Activated CD4-positive, CD25-positive, alpha-beta regulatory T cell (primary cell): ENCODE data around the gene CAPN2.
"Not testable (repeated sequence)": the region's sequence is repeated elsewhere in the genome, so short reads cannot be mapped to it uniquely, and the experiment has no call there.

Source experiments
- DNase-seq, 4 experiments: peaks; one replicate each; lab custom pipeline; 2025; lab: John Stamatoyannopoulos, UW

The CAPN2 gene

DNA sequence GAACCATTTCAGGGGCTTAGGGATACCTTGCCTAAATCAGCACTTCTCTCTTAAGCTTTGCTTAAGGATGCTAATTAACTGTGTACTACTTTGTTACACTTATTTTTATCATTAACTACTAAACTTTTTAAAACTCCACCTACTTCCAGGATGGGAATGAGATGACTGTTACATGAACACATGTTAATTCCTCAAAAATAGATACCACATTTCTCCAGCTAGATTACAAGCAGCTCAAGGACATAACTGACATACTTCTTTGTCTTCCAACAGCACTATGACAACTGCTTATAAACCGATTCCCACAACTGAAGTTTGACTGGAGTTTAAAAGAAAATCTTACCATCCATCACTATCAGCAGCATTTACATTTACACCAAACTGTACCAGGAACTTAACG, 79.7 kb downstream of the CAPN2 start:
- no peak for DNase-seq

DNA sequence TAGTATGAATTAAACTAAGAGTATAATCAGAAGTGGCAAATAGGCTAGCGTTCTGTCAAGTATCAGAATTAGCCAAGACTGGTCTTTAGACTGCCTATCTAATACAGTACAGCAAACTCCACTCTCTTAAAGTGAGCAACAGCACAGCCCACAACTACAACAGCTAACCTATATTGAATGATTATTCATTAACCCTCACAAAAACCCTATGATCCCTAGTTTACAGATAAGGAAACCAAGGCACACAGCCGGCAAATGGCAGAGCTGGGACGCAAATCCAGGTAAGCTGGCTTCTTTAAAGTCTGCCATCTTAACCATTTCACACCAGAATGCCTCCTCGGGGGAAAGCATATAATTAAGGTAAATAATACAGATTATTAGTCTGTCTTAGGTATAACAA, 81.4 kb downstream of the CAPN2 start:
- DNase-seq, result no peak

DNA sequence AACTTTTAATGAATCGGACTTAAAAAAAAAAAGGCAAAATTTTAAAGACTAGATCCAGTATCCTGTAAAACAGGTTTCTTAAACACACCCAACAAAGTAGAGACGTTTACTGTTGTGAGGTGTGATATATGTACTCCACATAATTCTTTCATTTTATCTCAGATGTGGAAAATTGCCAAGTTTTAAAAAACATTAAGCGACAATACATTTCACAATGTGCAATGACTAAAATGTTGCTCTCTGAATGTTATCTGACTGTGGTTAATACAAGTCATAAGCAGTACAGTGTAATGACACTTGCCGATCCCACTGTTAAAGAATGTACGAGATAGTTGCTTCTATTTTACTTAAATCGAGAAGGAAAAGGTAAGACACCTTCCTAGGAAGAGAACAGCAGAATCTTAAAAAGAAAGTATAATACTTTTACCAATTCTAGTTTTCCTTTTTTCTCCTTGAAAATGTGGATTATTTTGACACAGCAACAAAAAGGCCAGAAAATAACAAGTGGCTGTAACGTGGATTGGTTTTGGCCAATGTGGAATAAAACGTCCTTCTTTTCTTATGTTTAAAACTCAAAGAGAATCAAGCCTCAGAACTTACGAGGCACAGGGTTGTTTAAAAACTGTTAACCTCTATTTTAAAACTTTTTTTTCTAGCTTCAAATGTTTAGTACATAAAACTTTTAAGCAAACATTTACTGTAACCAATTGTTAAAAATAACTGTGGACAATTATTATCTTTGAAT, 82.0 kb downstream of the CAPN2 start:
- no peak for DNase-seq

DNA sequence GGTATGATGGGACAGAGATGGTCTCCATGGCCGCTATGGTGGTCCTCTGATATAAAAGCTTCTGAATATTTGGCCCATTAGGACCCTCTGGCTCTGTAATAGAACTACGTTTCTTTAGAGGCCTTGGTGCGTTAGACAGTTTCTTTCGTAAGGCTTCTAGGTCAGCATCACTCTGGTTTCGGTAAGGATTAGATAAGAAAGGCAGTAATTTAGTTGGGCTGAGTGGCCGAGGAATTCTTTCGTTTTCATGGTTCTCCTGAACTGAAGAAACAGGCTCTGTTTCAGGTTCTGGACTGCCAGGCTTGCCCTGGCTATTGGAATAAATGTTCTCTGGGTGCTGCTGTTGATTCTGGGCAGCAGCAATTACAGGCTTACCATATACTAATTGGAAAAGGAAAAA, 83.9 kb downstream of the CAPN2 start:
- no peak for DNase-seq

DNA sequence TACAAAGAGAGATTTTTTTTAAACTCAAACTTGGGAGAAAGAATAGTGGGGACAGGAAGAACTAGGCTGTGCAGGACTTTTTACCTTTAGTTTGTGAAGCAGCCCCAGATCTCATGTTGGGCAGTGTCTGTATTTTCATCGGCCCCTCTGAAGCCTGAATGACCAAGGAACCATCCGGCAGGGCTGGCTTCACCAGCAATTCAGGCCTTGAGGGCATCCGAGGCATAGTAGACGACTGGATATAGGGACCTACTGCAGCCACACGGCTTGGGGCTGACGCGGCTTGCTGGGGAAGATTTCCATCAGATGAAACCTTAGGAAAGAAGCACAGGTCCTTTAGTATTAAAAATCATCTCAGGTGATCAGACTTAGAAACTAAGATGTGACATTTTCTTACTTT, 89.7 kb downstream of the CAPN2 start:
- no peak for DNase-seq

DNA sequence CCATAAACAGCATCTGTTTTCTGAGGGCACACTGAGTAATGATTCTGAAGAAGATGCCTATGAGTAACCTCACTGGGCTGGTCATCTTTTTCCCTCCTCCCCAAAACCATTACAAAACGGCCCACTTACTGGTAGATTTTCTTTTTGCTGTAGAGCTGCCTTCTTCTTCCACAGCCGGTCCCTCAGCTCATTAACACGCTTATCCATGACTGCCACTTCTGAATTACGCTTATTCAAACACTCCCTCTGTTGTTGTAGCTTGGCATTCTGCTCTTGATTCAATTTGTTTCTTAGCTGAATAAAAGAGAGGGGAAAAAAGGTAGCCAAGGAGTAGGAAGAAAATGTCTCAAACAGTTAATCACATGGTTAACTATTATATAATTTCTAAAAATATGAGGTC, 90.3 kb downstream of the CAPN2 start:
- DNase-seq, result no peak

DNA sequence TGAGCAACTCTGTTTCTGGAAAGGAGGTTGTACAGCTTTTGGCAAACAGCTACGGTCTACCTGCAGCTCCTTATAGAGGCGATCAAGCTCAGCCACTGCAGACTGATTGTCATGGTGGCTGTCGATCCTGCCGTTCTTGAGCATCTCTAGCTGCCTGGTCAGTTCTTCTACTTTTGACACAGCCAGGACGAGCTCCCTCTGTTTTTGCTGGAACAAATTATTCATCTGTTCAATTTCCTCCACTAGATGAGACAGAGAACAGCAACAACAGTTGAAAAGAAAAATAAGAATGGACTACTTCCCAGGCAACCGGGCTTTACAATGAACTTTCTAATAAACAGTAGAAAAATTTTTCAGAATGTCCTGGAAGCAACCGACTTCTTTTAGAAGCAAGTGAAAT, 90.9 kb downstream of the CAPN2 start:
- DNase-seq, result no peak

DNA sequence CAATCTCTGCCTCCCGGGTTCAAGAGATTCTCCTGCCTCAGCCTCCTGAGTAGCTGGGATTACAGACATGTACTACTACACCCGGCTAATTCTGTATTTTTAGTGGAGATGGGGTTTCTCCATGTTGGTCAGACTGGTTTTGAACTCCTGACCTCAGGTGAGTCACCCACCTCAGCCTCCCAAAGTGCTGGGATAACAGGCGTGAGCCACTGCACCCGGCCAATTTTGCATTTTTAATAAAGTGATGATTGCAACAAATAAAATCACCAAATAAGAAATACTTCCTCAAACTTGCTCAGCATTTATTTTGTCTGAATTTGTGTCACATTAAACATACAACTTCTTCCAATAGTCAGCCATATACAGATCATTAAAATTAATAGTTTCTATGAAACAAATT, 97.6 kb downstream of the CAPN2 start:
- not testable (repeated sequence) for DNase-seq

DNA sequence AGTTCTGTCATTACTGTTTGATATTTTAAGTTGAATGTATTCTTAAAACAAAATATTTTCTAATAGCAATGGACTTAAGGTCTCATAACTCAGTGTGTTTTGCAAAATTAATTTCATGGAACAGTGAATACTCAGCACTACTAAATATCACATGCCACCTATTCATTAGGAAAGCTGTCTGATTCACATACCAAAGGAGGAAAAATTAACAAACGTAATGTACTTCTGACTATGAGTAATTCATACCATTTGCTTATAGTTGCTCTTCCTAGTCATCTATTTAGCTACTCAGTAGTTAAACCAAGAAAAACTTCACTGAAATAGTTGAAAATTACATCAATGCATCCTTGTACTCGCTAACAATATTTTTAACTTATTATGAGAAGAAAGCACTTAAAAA, 98.2 kb downstream of the CAPN2 start:
- no peak for DNase-seq

DNA sequence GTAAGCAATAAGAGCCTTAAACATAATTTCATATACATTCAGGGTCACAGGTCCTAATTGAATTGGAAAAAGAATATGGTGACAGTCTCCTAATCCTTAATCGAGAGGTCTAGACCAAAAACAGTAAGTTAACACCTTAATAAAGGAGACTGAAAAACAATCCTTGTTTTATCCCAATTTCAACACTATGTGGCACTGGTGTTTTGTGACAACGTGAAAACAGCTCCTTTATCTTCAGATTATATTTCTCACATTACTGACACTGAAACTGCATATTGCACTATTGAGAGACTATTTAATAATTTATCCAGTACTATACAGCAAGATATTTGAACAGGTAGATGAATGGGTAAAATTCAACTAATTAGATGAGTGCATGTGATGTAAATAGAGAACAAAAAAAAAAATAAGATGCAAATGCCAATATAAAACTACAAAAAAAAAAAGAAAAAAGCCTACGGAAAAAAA, 99.3 kb downstream of the CAPN2 start:
- no peak for DNase-seq

DNA sequence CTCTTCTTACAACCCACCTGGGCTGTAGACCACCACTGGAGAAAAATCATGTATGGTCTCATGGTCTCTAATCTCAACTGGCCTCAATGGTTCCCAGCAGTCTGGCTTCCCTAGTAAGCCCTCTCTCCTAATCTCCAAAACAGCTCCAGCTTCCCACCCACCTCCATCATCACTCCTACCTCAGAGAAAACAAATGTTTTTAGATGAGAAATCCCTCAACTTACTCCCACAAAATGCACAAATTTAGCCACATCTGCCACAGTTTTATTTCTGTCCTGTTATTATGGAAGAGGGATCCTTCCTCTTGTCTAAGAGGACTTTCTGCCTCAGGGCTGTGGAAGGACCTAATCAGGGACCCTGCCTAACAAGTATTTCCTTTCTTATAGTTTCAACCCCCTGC, 101.3 kb downstream of the CAPN2 start:
- no peak for DNase-seq

DNA sequence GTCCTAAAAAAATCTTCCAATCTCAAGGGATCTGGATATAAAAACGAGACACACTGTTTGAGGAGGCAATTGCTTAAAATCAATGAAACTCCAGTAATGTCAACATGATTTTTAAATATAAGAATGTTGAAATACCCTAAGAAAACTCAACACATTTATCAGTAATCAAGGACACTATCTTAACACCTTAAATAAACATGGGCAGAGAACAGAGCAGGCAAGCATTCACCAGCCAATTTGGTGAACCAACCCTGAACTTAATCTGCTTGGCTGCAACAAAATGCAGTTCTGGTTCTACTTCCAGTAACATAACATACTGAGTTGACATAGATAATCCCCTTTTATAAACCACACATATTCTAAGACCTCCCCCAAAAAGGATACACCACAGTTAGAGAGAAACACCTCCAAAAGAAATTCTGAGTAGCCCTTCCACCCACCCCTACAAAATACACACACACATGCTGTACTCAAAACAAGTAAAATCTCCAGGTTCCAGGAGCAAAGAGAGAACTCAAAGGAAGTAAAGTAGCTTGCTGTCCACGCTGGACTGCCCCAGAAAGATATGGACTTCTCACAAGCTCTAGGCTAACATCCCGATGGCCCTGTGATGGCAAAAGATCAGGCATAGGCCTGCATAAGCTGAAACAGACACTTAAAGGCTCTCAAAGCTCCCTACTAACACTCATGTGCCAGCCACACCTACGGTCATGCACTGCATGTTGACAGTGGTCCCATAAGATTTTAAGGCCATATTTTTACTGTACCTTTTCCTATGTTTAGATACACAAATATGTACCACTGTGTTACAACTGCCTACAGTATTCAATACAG, 102.9 kb downstream of the CAPN2 start:
- no peak for DNase-seq

DNA sequence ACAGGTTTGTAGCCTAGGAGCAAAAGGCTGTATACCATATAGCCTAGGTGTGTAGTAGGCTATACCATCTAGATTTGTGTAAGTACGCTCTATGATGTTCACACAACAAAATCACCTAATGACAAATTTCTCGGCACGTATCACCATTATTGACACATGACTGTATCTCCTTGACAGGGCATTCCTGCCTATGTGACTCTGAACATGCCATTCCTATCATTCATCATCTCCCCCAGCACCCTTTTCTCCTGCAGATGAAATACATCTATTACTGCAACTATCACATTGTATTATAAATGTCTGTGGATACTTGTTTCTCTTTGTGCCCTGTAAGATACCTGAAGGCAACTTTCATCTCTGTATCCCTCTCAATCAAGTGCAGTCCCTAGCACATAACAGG, 103.5 kb downstream of the CAPN2 start:
- no peak for DNase-seq

DNA sequence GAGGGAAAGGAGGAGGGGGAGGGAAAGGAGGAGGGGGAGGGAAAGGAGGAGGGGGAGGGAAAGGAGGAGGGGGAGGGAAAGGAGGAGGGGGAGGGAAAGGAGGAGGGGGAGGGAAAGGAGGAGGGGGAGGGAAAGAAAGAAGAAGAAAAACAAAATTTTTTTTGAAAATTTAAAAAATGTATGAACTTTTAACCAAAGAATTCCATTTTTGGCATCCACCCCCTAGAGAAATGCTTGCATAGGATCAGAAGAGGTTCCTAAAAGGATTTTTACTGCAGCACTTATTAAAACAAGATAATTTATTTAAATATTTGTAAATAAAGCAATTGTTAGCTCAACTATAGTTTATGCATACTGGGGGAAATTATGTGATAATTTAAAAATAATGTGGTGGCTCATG, 104.9 kb downstream of the CAPN2 start:
- DNase-seq, result not testable (repeated sequence)

DNA sequence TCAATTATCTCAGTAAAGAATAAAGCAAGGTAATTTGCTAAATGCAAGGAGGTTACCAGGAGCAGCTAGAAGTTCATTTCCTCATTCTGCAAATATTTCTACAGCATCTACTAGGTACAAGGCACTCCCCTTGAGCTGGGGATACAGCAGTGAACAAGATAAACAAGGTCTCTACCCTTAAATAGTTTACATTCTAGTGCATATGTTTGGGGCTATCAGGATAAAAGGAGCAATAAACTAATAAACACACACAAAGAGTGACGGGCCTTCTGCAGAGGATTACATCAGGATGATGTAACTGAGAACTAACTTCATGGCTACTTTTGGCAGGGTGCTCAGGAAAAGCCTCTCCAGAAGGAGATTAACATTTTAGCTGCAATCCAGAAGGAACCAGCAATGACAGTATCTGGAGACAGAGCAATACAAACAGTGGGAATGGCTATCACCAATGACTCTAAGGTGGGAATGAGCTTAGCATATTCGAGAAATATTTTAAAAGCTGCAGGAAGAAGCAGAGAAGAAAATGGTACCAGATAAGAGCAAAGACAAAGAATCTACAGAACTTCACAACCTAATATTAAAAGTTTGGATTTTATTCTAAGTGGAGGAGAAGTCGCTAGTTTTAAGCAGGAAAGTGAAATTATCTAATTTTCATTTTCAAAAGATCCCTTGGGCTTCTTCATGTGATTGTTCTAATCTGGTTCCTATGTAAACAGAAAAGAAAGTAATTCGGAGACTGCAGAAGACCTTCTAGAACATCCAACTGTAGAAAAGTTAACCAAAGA, 107.6 kb downstream of the CAPN2 start:
- no peak for DNase-seq

DNA sequence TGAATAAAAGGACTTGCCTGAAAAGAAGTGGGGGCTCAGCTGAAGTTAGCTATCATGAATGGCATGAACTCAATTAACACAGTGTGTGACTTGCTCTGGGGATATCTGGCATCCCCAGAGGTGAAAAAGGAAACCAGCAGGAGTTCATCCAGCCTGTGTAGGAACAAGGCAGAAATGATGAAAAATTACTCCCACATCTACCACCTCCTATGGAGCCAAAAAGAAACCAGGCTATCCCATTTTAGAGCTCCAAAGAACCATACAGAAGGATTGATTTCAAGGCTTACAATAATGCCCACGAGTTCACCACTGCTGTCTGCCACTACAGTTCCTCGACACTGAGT, 108.1 kb downstream of the CAPN2 start:
- DNase-seq, result no peak

DNA sequence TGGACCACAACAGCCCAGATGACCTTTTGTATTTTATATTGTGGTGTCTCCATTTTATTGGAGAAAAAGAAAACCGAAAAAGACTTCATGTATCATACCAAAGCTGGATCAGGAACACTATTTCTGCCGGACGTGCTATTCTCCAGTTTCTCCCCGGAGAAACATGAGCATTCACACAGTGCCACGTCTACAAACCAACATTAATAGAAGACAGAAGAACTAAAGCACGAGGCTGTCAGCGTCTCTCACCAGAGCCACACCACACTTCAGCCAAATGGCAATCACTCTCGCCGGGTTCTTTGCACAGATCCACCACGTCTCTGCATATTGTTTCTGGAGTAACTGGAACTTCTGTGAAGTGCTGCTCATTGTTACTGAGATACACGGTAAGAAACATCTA, 108.6 kb downstream of the CAPN2 start:
- no peak for DNase-seq

DNA sequence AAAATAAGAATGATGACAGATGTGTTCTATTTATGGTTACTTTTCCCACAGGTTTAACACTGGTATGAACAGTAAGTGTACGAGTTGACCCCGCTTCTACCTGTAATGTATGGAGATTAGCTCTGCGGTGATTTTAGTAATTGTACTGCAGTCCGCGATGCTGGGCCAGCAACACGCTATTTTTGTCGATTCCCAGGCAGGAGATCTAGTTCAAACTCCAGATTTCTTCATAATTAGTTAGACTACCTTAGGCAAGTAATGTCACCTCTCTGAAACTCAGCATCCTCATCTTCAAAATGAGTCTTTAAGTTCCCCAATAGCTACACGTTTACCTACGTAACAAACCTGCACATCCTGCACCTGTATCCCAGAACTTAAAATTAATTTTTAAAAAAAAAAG, 111.9 kb downstream of the CAPN2 start:
- DNase-seq, result no peak

DNA sequence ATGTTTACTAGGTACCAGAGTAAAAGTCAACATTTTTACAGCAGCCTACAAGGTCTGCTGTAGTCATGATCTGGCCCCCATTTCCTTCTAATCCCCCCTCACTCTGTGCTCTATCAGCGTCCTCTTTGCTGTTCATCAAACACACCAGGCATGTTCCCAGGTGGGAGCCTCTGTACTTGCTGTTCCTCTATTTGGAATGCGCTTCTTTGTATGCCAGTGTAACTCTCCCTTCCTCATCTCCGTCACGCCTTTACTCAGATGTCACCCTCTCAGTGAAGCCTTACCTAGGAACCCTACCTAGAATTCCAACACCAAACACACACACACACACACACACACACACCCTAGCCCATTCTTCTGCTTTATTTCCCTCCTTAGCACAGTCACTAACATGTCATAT, 112.4 kb downstream of the CAPN2 start:
- DNase-seq, result no peak
